Neural cell (in vitro differentiated cells): ENCODE results near the gene CSAD.

Experiments
- CTCF ChIP-seq: fragments of 450-650 bp; IDR thresholded peaks from 2 replicates; pipeline ENCODE4 v1.5.1; 2014; ENCODE audit warnings: antibody characterized with exemption, mild to moderate bottlenecking, moderate library complexity; ENCODE audit not compliant: poor library complexity, severe bottlenecking
- EZH2 ChIP-seq: fragments of 200-600, 300-800 bp; shearing (Covaris generic), sonication (generic); IDR thresholded peaks from 2 replicates; pipeline ENCODE4 v1.6.1; 2014; ENCODE audit warnings: antibody characterized with exemption, low read length, borderline replicate concordance, mild to moderate bottlenecking; ENCODE audit not compliant: insufficient read depth, poor library complexity, severe bottlenecking
- POLR2AphosphoS5 ChIP-seq: IDR thresholded peaks from 2 replicates; pipeline ENCODE4 v1.6.1; 2012
- TAF1 ChIP-seq: IDR thresholded peaks from 2 replicates; pipeline ENCODE4 v1.6.1; 2012; ENCODE audit warnings: low read depth

- TF ChIP-seq CTCF, result no peak
- TF ChIP-seq POLR2AphosphoS5, result no peak
- TF ChIP-seq TAF1, result no peak
- TF ChIP-seq EZH2, result no peak
Observed at GRCh38 chr12:53115112-53115890, 65.4 kb downstream of the CSAD start.
